UCSD-AML1 (cell line): Measurements from ENCODE around the gene SLC27A4.
A peak's percentile ranks its signal among the peaks of the same experiment; 100 is the strongest.

Experiments used
- DNase-seq: peaks from one replicate; lab custom pipeline; 2025; ENCODE audit not compliant: unreplicated experiment; lab: John Stamatoyannopoulos, UW

Gene SLC27A4

DNA sequence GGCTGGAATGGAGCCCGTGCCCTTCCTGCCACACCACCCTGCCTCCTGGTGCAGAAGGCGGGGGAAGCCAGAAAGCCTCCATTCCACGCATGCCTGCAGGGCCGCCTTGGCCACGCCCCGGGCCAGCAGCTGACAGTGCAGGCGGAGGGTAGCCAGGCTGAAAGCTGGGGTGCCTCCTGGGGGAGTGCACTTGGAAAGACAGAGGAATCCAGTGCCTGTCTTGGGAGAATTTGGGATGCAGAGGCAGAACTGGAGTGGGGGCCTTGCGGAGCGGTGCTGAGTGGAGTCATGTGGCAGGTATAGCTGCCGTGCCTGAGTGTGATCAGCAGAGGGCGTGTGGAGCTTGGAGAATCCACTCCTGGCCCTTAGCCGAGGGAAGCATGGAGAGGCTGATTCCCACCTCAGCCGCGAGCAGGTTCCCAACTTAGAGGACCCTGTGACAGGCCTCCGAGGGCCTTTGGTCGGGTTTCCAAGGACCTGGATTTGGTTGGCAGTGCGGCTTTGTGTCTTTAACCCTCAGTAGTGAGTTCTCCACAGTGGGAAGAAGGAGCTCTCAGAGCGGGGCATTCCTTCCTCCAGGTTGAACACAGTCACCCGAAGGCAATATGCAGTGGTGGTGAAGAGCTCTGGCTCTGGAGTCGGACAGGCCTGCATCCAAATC, 21.8 kb downstream of the SLC27A4 start:
- peak; percentile 68 for DNase-seq

- no peak for DNase-seq
Observed at GRCh38 chr9:128362774-128363173, 22.4 kb downstream of the SLC27A4 start.

GRCh38 chr9:128365525-128365924, 25.2 kb downstream of the SLC27A4 start:
- no peak for DNase-seq

DNA sequence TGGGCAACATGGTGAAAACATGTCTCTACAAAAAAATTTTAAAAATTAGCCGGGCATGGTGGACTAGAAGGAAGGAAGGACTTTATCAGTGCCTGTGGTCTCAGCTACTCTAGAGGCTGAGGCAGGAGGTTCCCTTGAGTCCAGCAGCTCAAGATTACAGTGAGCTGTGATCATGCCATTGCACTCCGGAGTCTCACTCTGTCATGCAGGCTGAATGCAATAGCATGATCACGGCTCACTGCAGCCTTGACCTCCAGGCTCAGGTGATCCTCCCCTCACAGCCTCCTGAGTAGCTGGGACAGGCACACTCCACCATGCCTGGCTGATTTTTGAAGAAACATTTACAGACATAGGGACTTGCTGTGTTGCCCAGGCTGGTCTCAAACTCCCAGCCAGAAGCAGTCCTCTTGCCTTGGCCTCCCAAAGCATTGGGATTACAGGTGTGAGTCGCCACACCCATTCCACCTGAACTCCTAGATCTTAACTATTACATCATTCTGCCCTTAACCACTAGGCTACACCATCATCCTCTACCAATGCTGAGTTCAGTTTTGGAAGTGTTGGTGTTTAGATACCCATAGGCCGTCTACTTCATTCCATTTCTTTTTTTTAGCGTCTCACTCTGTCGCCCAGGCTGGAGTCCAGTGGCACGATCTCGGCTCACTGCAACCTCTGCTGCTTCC, 28.8 kb downstream of the SLC27A4 start:
- no peak for DNase-seq

DNA sequence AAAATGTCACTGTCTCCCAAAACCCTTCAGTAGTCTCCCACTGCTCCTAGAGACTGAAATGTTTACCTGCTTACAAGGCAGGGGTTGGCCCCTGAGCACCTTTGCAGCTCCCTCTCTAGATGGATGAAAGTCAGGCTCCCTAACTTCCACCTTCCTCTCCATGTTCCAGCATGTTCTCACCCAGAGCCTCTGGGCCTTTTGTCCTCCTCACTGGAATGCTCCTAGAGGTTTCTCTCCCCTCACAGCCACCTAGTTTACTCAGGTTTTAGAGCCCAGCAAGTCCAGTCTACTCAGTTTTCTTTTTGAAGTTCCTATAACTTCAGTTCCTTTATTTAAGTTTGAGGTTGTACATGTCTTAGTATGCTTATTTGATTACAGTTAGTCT, 30.0 kb downstream of the SLC27A4 start:
- DNase-seq = no peak

DNA sequence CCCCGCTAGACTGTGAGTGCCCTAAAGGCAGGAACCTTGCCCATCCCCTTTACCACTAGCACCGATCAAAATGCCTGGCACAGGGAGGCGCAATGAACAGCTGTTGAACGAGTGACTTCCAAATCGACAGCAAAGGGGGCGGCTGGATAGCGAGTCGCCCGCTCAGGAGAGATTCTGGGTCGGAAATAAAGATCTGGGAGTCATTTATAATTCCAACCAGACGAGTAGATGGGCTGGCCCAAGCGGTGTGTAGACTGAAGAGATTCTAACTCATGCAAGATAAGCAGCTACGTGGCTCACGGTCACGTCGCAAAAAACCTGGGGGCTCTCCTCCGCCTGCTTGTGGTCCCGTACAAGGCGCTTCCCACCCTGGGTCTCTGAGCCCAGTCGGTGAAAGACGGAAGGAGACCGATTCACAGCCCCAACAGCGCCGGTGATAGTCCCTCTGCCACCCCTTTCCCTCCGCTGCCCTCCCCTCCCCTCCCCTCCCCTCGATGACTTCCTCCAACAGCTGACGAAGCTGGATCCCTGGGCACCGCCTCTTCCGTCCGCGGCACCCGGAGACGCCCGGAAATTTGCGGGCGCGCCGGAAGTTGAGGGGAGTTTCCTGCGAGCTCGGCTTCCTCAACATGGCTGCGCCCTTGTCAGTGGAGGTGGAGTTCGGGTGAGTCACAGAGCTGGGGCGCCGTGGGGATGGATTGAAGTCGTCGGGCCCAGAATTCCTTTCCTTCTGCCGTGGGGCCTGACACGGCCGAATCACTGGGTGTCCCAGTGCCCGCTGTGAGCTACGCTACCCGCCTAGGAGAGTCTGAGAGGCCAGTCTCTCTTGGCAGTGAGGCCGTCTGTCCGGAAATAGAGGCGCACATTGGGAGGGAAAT, 30.7 kb downstream of the SLC27A4 start, which contains the start of gene URM1:
Gene URM1 (plus strand): TSS at position 623 of the 878 bp plus-strand sequence. CDS start 7 bp downstream, at position 630.
- DNase-seq = peak; percentile 97

DNA sequence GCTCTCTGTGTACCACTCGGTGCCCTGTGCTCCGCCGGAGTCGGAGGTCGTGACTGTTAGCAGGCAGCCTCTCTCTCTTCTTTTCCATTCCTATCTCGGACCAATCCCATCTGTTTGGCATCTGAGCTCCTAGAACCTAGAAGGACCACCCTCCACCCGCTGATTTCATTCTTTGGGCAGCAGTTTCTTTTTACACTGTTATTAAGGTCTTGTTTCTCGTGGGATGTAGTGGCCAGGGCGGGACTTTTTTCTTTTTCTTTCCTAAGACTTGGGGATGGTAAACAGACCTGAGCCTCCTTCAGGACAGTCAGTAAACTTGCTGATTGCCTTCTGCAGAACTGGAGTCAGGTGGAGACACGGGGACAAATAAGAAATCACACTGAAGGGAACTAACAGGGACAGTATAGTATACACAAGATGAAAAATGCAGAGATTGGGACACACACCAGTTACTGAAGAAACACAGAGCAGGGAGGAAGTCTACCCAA, 31.3 kb downstream of the SLC27A4 start:
- no peak for DNase-seq

- DNase-seq = no peak
Observed at GRCh38 chr9:128372188-128372641, 31.9 kb downstream of the SLC27A4 start.

DNA sequence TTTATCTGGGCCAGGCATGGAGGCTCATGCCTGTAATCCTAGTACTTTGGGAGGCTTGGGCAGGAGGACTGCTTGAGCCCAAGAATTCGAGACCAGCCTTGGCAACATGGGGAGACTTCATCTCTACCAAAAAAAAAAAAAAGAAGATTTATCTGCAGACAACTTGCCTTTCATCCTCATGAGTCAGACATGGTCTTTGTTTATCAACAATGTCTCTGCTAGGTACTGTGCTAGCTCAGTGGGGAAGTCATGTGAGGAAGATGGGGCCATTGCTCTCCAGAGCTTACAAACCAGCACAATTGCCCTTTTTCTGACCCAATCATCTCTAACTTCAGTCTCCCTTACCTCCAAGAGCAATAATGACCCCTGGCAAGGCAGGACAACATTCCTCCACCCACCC, 32.5 kb downstream of the SLC27A4 start:
- no peak for DNase-seq

GRCh38 chr9:128374221-128374675, 33.9 kb downstream of the SLC27A4 start:
- no peak for DNase-seq

GRCh38 chr9:128375865-128376264, 35.5 kb downstream of the SLC27A4 start:
- DNase-seq = no peak

DNA sequence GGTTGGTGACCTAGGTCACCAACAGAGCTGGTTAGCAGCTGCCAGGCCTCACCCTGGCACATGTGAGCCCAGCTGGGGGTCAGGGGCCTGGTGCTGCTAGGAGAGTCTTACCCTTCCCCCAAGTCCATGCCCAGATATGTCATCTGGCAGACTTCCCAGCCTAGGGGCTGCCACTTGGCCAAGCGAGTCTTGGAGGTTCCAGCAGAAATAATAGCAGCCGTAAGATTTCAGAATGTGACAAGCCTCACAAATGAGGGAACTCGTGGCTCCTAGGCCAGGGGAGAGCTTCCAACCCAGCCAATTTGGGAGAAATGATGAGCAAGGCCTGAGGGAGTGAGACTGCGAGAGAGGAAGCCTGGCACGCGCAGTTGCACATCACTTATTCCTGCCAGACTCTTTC, 41.9 kb downstream of the SLC27A4 start:
- no peak for DNase-seq

DNA sequence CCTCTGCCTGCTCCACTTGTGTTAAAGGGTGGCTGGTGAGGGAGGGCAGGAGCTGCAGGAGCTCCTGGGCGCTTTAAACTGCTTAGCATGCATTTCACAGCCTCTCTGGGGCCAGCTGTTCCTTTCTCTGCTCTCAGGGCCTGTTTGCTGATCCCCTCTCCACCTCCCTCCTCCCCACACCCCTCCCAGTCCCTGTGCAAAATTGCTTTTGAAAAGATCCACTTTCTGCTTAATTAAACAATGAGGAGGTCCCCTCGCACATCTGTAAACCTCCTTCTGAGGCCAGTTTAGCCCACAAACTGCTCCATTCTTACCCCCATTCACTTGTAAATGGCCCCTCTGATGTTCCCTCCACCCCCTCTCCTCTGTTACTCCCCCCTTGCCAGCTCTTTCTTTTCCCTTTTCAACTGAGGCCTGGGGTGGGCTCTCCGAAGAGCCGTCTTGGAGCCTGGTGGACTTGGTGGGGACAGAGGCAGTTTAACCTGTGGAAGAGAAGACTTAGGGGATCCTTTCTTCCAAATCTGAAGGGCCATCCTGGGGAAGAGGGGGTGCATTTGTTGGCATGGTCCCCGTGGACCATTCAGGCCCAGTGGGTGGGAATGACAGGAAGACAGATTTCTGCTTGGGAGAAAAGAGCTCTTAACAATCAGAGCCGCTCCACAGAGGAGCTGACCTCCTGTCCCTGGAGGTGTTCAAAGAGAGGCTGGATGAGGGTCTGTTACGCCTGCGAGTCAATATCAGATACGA, 42.9 kb downstream of the SLC27A4 start:
- DNase-seq = no peak

DNA sequence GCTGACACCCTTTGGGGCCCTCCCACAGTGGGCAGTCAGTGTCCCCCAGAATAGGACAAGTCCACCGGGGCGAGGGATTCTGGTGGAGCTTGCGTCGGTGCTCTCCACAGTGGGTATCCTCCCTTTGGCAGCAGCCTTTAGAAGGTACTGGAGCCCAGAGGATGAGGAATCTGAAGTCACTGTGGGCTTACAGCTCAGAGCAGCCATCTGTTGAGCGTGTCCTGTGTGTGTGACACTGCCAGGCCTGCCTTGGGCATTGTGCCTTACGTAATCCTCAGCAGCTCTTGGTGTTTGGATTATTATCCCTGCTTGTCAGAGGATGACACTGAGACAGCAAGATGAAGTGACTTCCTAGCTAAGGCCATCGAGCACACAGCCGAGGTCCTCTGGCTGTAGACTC, 43.5 kb downstream of the SLC27A4 start:
- DNase-seq = no peak

DNA sequence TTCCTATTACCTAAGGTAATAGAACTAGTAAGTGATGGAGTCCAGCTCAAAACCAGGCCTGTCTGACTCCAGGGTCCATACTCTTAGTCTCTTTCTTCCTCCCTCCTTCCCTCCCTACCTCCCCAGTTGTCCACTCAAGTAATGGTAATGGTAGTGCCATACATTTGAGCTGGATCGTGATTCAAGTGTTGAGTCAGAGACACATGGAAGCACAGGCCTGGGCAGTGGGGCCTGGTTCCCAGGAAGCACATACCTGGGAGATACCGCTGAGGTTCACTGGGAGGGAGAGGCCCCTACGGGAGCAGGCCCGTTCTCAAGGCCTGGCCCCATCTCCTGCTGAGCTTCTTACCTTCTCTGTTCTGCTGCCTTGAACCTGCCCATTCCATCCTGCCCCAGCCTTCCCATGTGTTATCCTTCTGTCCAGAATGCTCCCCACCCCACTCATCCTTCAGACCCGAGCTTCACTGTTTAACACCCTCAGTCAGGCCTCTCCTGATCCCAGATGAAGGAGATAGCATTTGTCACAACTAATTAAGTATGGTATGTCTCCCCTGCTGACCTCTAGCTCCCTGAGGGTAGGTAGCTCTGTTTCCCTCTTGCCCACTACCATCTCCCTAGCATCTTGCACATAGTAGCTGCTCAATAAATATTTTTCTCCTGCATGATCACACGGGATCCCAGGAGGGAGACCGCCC, 44.6 kb downstream of the SLC27A4 start:
- no peak for DNase-seq

GRCh38 chr9:128385496-128386460, 45.5 kb downstream of the SLC27A4 start:
- DNase-seq = no peak

- no peak for DNase-seq
Observed at GRCh38 chr9:128388150-128388549, 47.8 kb downstream of the SLC27A4 start.

DNA sequence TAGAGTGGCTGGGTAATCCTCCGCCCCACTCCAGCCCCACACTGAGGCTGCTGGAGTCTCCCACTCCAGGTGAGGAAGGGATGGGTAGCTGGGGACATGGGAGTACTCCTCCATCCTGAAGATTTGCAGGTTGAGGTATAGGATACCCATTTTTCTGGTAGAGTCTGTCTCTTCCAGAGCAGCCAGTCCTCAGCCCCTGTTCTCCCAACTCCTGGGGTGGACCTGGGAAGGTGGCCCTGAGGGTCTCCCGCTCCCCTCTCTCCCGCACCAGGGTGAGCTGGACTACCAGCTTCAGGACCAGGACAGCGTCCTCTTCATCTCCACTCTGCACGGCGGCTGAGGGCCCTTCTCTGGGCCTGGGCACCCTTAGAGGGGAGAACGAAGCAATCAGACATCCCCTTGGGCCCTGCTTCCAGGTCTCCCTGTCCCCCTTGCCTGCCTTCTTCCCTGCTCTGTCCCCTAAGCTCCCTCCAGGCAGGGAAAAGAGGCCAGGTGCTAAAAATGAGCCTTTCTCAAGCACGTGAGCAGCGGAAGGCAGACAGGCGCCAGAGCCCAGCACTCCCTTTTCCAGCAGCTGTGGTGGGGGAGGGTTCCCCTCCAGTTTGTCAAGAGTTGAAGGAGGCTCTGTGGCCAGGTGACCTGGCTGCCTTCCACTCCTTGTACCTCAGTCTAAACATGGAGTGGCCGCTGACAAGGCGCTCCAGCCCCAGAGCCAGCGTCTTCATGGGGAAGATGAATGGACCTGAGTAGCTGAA, 49.2 kb downstream of the SLC27A4 start:
- no peak for DNase-seq
